IPS DF 6.9 (cell line): ENCODE results near the gene ARHGEF10L.

Source experiments
- DNase-seq: peaks from one replicate; pipeline ENCODE4 v3.0.0-alpha.2; 2013; ENCODE audit warnings: low read depth, low spot score
- H3K27ac ChIP-seq: one replicate; pipeline ENCODE4 v1.5.1; 2013; ENCODE audit warnings: low read length, control low read depth
- H3K27me3 ChIP-seq: 2 replicates; pipeline ENCODE4 v1.6.1; 2013; ENCODE audit warnings: mild to moderate bottlenecking, low read length; ENCODE audit not compliant: control insufficient read depth, insufficient read depth
- H3K36me3 ChIP-seq: 2 replicates; pipeline ENCODE4 v1.6.1; 2013; ENCODE audit warnings: low read length; ENCODE audit not compliant: control insufficient read depth, insufficient read depth
- H3K4me1 ChIP-seq: 2 replicates; pipeline ENCODE4 v1.6.1; 2013; ENCODE audit warnings: low read length; ENCODE audit not compliant: control insufficient read depth, insufficient read depth
- H3K4me3 ChIP-seq: 2 replicates; pipeline ENCODE4 v1.5.1; 2013; ENCODE audit warnings: mild to moderate bottlenecking, low read length
- H3K9me3 ChIP-seq: 2 replicates; pipeline ENCODE4 v1.6.1; 2013; ENCODE audit warnings: low read length, inconsistent platforms; ENCODE audit not compliant: control insufficient read depth, insufficient read depth
- WGBS: extraction: QIAGEN DNeasy Blood & Tissue Kit; methylation state at CpG from one replicate; pipeline ENCODE4 v1.1.7; 2013; ENCODE audit warnings: mixed read lengths, missing lambda C conversion rate; ENCODE audit not compliant: insufficient read length, insufficient coverage; 5-methylcytosine and 5-hydroxymethylcytosine counted together

ARHGEF10L gene

GRCh38 chr1:17725084-17725719 lies 185.7 kb downstream of the ARHGEF10L start:
- no CpG with 5 or more reads among the region's 9 CpGs for WGBS
- no peaks in the 10 kb centered on the region for H3K27me3 ChIP-seq
- no peak overlapping the region for H3K27ac ChIP-seq
- H3K9me3 ChIP-seq: no peaks in the 10 kb centered on the region
- no peak overlapping the region for H3K4me3 ChIP-seq
- H3K36me3 ChIP-seq: no peaks in the 10 kb centered on the region
- H3K4me1 ChIP-seq: no peaks in the 10 kb centered on the region
- DNase-seq: no peak

- no peak overlapping the region for H3K27ac ChIP-seq
- no peak overlapping the region for H3K4me3 ChIP-seq
- H3K36me3 ChIP-seq: no peaks in the 10 kb centered on the region
- H3K9me3 ChIP-seq: no peaks in the 10 kb centered on the region
- no peaks in the 10 kb centered on the region for H3K4me1 ChIP-seq
- DNase-seq: no peak
- no peaks in the 10 kb centered on the region for H3K27me3 ChIP-seq
- WGBS: no CpG with 5 or more reads among the region's 7 CpGs
Measured at GRCh38 chr1:17725811-17726582, 186.5 kb downstream of the ARHGEF10L start.

GRCh38 chr1:17728123-17728712 lies 188.7 kb downstream of the ARHGEF10L start:
- no CpG with 5 or more reads among the region's 6 CpGs for WGBS

GRCh38 chr1:17729248-17729647 lies 189.8 kb downstream of the ARHGEF10L start:
- Histone ChIP-seq H3K9me3 (no peaks in the 10 kb centered on the region), H3K27me3 (no peaks in the 10 kb centered on the region), H3K27ac (no peak overlapping the region), H3K4me1 (no peaks in the 10 kb centered on the region), H3K36me3 (no peaks in the 10 kb centered on the region), H3K4me3 (no peak overlapping the region)
- no CpG with 5 or more reads among the region's 12 CpGs for WGBS
- no peak for DNase-seq

More at GRCh38 chr1:17728123-17728712, 188.7 kb downstream of the ARHGEF10L start:
- no peak for DNase-seq
- no peak overlapping the region for H3K27ac ChIP-seq
- H3K4me3 ChIP-seq: no peak overlapping the region
- H3K4me1 ChIP-seq: no peaks in the 10 kb centered on the region
- no peaks in the 10 kb centered on the region for H3K9me3 ChIP-seq
- no peaks in the 10 kb centered on the region for H3K36me3 ChIP-seq
- no peaks in the 10 kb centered on the region for H3K27me3 ChIP-seq

GRCh38 chr1:17729909-17730308 lies 190.4 kb downstream of the ARHGEF10L start:
- no peak for DNase-seq
- no CpG with 5 or more reads among the region's 10 CpGs for WGBS
- Histone ChIP-seq H3K4me3 (no peak overlapping the region), H3K9me3 (no peaks in the 10 kb centered on the region), H3K36me3 (no peaks in the 10 kb centered on the region), H3K27me3 (no peaks in the 10 kb centered on the region), H3K27ac (no peak overlapping the region), H3K4me1 (no peaks in the 10 kb centered on the region)

GRCh38 chr1:17731460-17731859 lies 192.0 kb downstream of the ARHGEF10L start:
- Histone ChIP-seq H3K4me1 (no peaks in the 10 kb centered on the region), H3K27me3 (no peaks in the 10 kb centered on the region), H3K4me3 (no peak overlapping the region), H3K9me3 (no peaks in the 10 kb centered on the region), H3K27ac (no peak overlapping the region), H3K36me3 (no peaks in the 10 kb centered on the region)
- no CpG with 5 or more reads among the region's 5 CpGs for WGBS
- DNase-seq: no peak

GRCh38 chr1:17732475-17732874 lies 193.0 kb downstream of the ARHGEF10L start:
- no CpG with 5 or more reads among the region's 2 CpGs for WGBS
- no peaks in the 10 kb centered on the region for H3K36me3 ChIP-seq
- no peaks in the 10 kb centered on the region for H3K9me3 ChIP-seq
- H3K4me3 ChIP-seq: no peak overlapping the region
- H3K4me1 ChIP-seq: no peaks in the 10 kb centered on the region
- no peak for DNase-seq
- no peaks in the 10 kb centered on the region for H3K27me3 ChIP-seq
- H3K27ac ChIP-seq: no peak overlapping the region

- no peaks in the 10 kb centered on the region for H3K36me3 ChIP-seq
- no peaks in the 10 kb centered on the region for H3K4me1 ChIP-seq
- WGBS: no CpG with 5 or more reads among the region's 21 CpGs
- H3K27ac ChIP-seq: no peak overlapping the region
- H3K27me3 ChIP-seq: no peaks in the 10 kb centered on the region
- H3K9me3 ChIP-seq: no peaks in the 10 kb centered on the region
- no peak overlapping the region for H3K4me3 ChIP-seq
- DNase-seq: no peak
Measured at GRCh38 chr1:17733661-17734060, 194.2 kb downstream of the ARHGEF10L start.

GRCh38 chr1:17734609-17735008 lies 195.1 kb downstream of the ARHGEF10L start:
- H3K36me3 ChIP-seq: no peaks in the 10 kb centered on the region
- no CpG with 5 or more reads among the region's 7 CpGs for WGBS
- H3K4me3 ChIP-seq: no peak overlapping the region
- no peak for DNase-seq
- H3K27ac ChIP-seq: no peak overlapping the region
- no peaks in the 10 kb centered on the region for H3K9me3 ChIP-seq
- no peaks in the 10 kb centered on the region for H3K27me3 ChIP-seq
- peaks cover 2% of the 10 kb centered on the region; the same call in 1 of the 2 replicates for H3K4me1 ChIP-seq

- H3K27ac ChIP-seq: no peak overlapping the region
- H3K27me3 ChIP-seq: no peaks in the 10 kb centered on the region
- no peak overlapping the region for H3K4me3 ChIP-seq
- H3K36me3 ChIP-seq: no peaks in the 10 kb centered on the region
- no CpG with 5 or more reads among the region's 2 CpGs for WGBS
- no peak for DNase-seq
- H3K9me3 ChIP-seq: no peaks in the 10 kb centered on the region
- H3K4me1 ChIP-seq: peaks cover 2% of the 10 kb centered on the region; the same call in 1 of the 2 replicates
Measured at GRCh38 chr1:17735348-17735747, 195.8 kb downstream of the ARHGEF10L start.
